K562 (cell line): ENCODE results near the gene ITGBL1. TPM values are rescaled to one million over a fixed set of nuclear protein-coding genes. Genes with fewer than 3 reads are reported as not detected.

Source experiments
- ATAC-seq: fragments of 200-7000 bp; cut with Tn5 transposase; 3 replicates; pipeline ENCODE4 v1.9.1; 2020; ENCODE audit warnings: moderate library complexity
- BruUV-seq: library from RNA; stranded (reverse); fragments of 400-500 nt; replicated peaks from 2 replicates; lab custom pipeline; 2021; lab: Mats Ljungman, UMichigan
- CTCF ChIA-PET: fragments of 300-600 bp; formaldehyde crosslinking; extraction: SDS; loops from one replicate; lab custom pipeline; 2021; ENCODE audit warnings: low intra/inter-chr PET ratio; lab: Yijun Ruan, JAX
- POLR2A ChIA-PET: fragments of 300-600, 350-650 bp; sonication (Branson Sonifier 250); formaldehyde crosslinking; extraction: SDS; loops from one replicate; lab custom pipeline; 2021; ENCODE audit warnings: antibody characterized with exemption, inconsistent platforms; lab: Yijun Ruan, JAX
- DNase-seq, 4 experiments: peaks; one replicate each; pipeline versions ENCODE4 v3.0.0 to v3.0.0-alpha.2; 2011 to 2018; ENCODE audit warnings: low spot score in 3 of 4, mixed read lengths in 3 of 4; ENCODE audit errors: extremely low read depth in 1 of 4
- FAIRE-seq: peaks from 2 replicates; lab custom pipeline; 2011; peaks lifted over from hg19 to GRCh38; lab: Jason Lieb, UNC
- H2AFZ ChIP-seq: 2 replicates; pipeline ENCODE4 v1.6.0; 2011; ENCODE audit warnings: low read depth, low read length, control low read depth, inconsistent platforms
- H3K27ac ChIP-seq: fragments of 200-600 bp; 3 replicates; pipeline ENCODE4 v1.8.0; 2011; ENCODE audit warnings: low read depth, mild to moderate bottlenecking, control low read depth, inconsistent platforms, low read length, moderate library complexity, mixed read lengths; ENCODE audit errors: extremely low read depth
- H3K27me3 ChIP-seq, 2 experiments: fragments of 300-600 bp in 1 of 2; 2 replicates in 1 of 2; 3 replicates in 1 of 2; pipeline versions ENCODE4 v1.6.0 to v1.8.0; 2011; ENCODE audit warnings: inconsistent platforms in 2 of 2, low read length in 2 of 2, mild to moderate bottlenecking in 1 of 2, mixed read lengths in 1 of 2, moderate library complexity in 1 of 2; ENCODE audit not compliant: control insufficient read depth in 2 of 2, insufficient read depth in 2 of 2
- H3K36me3 ChIP-seq: fragments of 300-600 bp; 3 replicates; pipeline ENCODE4 v1.8.0; 2011; ENCODE audit warnings: mild to moderate bottlenecking, low read length, inconsistent platforms; ENCODE audit not compliant: control insufficient read depth, insufficient read depth
- H3K4me1 ChIP-seq, 2 experiments: fragments of 200-600 bp in 1 of 2; replicated peaks in 1 of 2; 2 replicates in 1 of 2; 3 replicates in 1 of 2; pipeline versions ENCODE4 v1.5.1 to v1.8.0; 2011; ENCODE audit warnings: inconsistent platforms in 2 of 2, low read length in 2 of 2, mild to moderate bottlenecking in 1 of 2, mixed read lengths in 1 of 2, moderate library complexity in 1 of 2; ENCODE audit not compliant: control insufficient read depth in 2 of 2, insufficient read depth in 2 of 2
- H3K4me2 ChIP-seq: 2 replicates; pipeline ENCODE4 v1.6.1; 2011; ENCODE audit warnings: low read length, control low read depth, inconsistent platforms, mixed read lengths; ENCODE audit not compliant: insufficient read depth
- H3K4me3 ChIP-seq: fragments of 200-600 bp; sonication (generic), shearing (Covaris generic); 2 replicates; pipeline ENCODE4 v1.5.1; 2016; ENCODE audit warnings: control low read depth, inconsistent platforms
- H3K79me2 ChIP-seq: fragments of 200-600 bp; 3 replicates; pipeline ENCODE4 v1.8.0; 2011; ENCODE audit warnings: low read length, inconsistent platforms; ENCODE audit not compliant: control insufficient read depth, insufficient read depth
- H3K9ac ChIP-seq, 2 experiments: 2 replicates each; pipeline versions ENCODE4 v1.6.0 to v1.6.1; 2011; ENCODE audit warnings: low read depth in 2 of 2, low read length in 2 of 2, control low read depth in 1 of 2, inconsistent platforms in 1 of 2, mild to moderate bottlenecking in 1 of 2, mixed read lengths in 1 of 2; ENCODE audit not compliant: insufficient read depth in 1 of 2
- H3K9me1 ChIP-seq: one replicate; pipeline ENCODE4 v1.6.0; 2011; ENCODE audit warnings: inconsistent platforms, mild to moderate bottlenecking, low read length, moderate library complexity; ENCODE audit not compliant: control insufficient read depth, insufficient read depth
- H3K9me3 ChIP-seq: replicated peaks from 2 replicates; pipeline ENCODE4 v1.5.1; 2011; ENCODE audit warnings: low read depth, low read length, inconsistent platforms; ENCODE audit not compliant: control insufficient read depth, insufficient read depth
- H4K20me1 ChIP-seq: replicated peaks from 2 replicates; pipeline ENCODE4 v1.6.1; 2011; ENCODE audit warnings: low read length, inconsistent platforms, mixed read lengths; ENCODE audit not compliant: control insufficient read depth, insufficient read depth
- NFRKB ChIP-seq: fragments of 450-650 bp; IDR thresholded peaks from 2 replicates; pipeline ENCODE4 v1.6.1; 2016; ENCODE audit warnings: low read depth
- ZNF407 ChIP-seq: fragments of 450-650 bp; IDR thresholded peaks from 2 replicates; pipeline ENCODE4 v1.6.1; 2016; ENCODE audit warnings: low read depth
- WGBS: fragments of 100-300 bp; shearing (Covaris generic); methylation state at CpG from one replicate; pipeline ENCODE4 v1.1.6; 2016; ENCODE audit warnings: low coverage, mixed read lengths; ENCODE audit not compliant: insufficient coverage; ENCODE audit errors: missing lambda C conversion rate; 5-methylcytosine and 5-hydroxymethylcytosine counted together
- in situ Hi-C: fragments of 300-500 bp; cut with MboI; formaldehyde crosslinking; loops from 4 replicates; pipeline ENCODE4 v1.15.0; 2018; ENCODE audit warnings: inconsistent platforms, mixed read lengths
- intact Hi-C: fragments of 100-400 bp; cut with micrococcal nuclease; formaldehyde crosslinking; loops from 2 replicates; pipeline ENCODE4 v1.14.2; 2022
- polyA plus RNA-seq, 8 experiments: library from polyadenylated mRNA; depleted of rRNA in 4 of 8; stranded (reverse) in 5 of 8; unstranded in 3 of 8; fragments of >200 nt; fragmentation: Nextera tagmentation in 2 of 8; fragmentation: Illumina TruSeq in 1 of 8; extraction: Ambion mirVana in 2 of 8; extraction: Trizol in 1 of 8; gene quantifications; 2 replicates each; pipeline versions ENCODE4 v1.2.1 to v1.2.3, GENCODE V29; 2011 to 2014; ENCODE audit warnings: inconsistent platforms in 1 of 8, missing spikeins in 1 of 8
- total RNA-seq, 7 experiments: library from RNA; depleted of rRNA in 6 of 7; stranded (reverse); fragments of >200 nt in 6 of 7; fragmentation: Illumina TruSeq in 2 of 7; extraction: Trizol in 2 of 7; gene quantifications; 2 replicates each; pipeline versions ENCODE4 v1.2.1 to v1.2.3, GENCODE V29; 2011 to 2021; ENCODE audit warnings: low replicate concordance in 1 of 7

ITGBL1 gene
- total and polyA plus RNA-seq, 9 of the 15 experiments (the other 6 are each of a cell fraction or from before 2014, with no cell fraction given) = 0.04 to 0.73 (median 0.32) TPM; not detected in 1

- Histone ChIP-seq H3K9me1 (no peaks in the 10 kb centered on the region), H3K36me3 (no peaks in the 10 kb centered on the region), H3K9ac (no peak overlapping the region), H3K27ac (no peak overlapping the region), H3K4me3 (no peak overlapping the region), H3K9me3 (no peaks in the 10 kb centered on the region), H3K79me2 (no peaks in the 10 kb centered on the region), H4K20me1 (no peaks in the 10 kb centered on the region)
- DNase-seq (no peak), FAIRE-seq (no peak), ATAC-seq (no peak)
- CTCF ChIA-PET = no interaction called here
- in situ Hi-C loops (no loop called here), intact Hi-C loops (no loop called here)
- BruUV-seq = no TSS peak
- 0% methylated on average over 1 of the region's 1 CpG for WGBS
- POLR2A ChIA-PET = no interaction called here
- TF ChIP-seq ZNF407 = no peak
- TF ChIP-seq NFRKB = no peak
- TF ChIP-seq, all 486 proteins: peak for 0
- no peaks in the 10 kb centered on the region for H3K27me3 ChIP-seq
- H3K4me2 ChIP-seq = no peak overlapping the region
- H2AFZ ChIP-seq = no peak overlapping the region
- no peaks in the 10 kb centered on the region for H3K4me1 ChIP-seq
Measured at GRCh38 chr13:101514100-101514499, 61.6 kb downstream of the ITGBL1 start.
